Measurements from ENCODE around the gene TTC32. TPM values are rescaled to one million over a fixed set of nuclear protein-coding genes. Genes with fewer than 3 reads are reported as not detected.

The TTC32 gene
- total RNA-seq, 1 donor from 2014 or later = 27.9 TPM

GRCh38 chr2:19944205-19944845 is 42.5 kb upstream of the TTC32 start:
- TF ChIP-seq EZH2 (IDR thresholded peaks at IDR 0.05) (no peak), EZH2phosphoT487 (IDR thresholded peaks at IDR 0.05) (no peak), CTCF (IDR thresholded peaks at IDR 0.05) (no peak)
- H3K27ac ChIP-seq = no peak overlapping the region
- H3K9ac ChIP-seq = no peak overlapping the region
- no peak for DNase-seq (ENCODE audit: low spot score)
- no peaks in the 10 kb centered on the region for H3K9me3 ChIP-seq (ENCODE audit: low read depth)
- H3K4me1 Mint-ChIP-seq = peaks cover 18% of the 10 kb centered on the region
- no peak overlapping the region for H3K4me2 ChIP-seq
- peaks cover 3% of the 10 kb centered on the region for H4K20me1 ChIP-seq (ENCODE audit: low read depth)
- H3K79me2 ChIP-seq (ENCODE audit: low read depth) = no peaks in the 10 kb centered on the region
- no peak overlapping the region for H3K4me3 Mint-ChIP-seq
- H2AFZ ChIP-seq (replicated peaks) = no peak overlapping the region
- H3K36me3 Mint-ChIP-seq = peaks cover 6% of the 10 kb centered on the region
- H3K4me3 ChIP-seq = no peak overlapping the region
- H3K9me3 Mint-ChIP-seq = no peaks in the 10 kb centered on the region
- peaks cover 2% of the 10 kb centered on the region for H3K27me3 Mint-ChIP-seq (ENCODE audit: insufficient read depth, low read depth)
- H3K36me3 ChIP-seq = no peaks in the 10 kb centered on the region
- H3K4me1 ChIP-seq = no peaks in the 10 kb centered on the region
- no peak overlapping the region for H3K27ac Mint-ChIP-seq
- no peaks in the 10 kb centered on the region for H3K27me3 ChIP-seq
- peaks cover 20% of the 10 kb centered on the region for H3F3A ChIP-seq (ENCODE audit: low read depth)

GRCh38 chr2:19943189-19943588 is 41.4 kb upstream of the TTC32 start:
- peaks cover 18% of the 10 kb centered on the region for H3K4me1 Mint-ChIP-seq

GRCh38 chr2:19942199-19942598 is 40.4 kb upstream of the TTC32 start:
- H3K4me1 ChIP-seq = no peaks in the 10 kb centered on the region
- H3K4me3 ChIP-seq = no peak overlapping the region
- peaks cover 7% of the 10 kb centered on the region for H3K36me3 Mint-ChIP-seq
- H3F3A ChIP-seq (ENCODE audit: low read depth) = peaks cover 20% of the 10 kb centered on the region
- no peaks in the 10 kb centered on the region for H3K36me3 ChIP-seq
- no peak for TF ChIP-seq CTCF (IDR thresholded peaks at IDR 0.05)
- no peak for TF ChIP-seq EZH2 (IDR thresholded peaks at IDR 0.05)
- no peak for TF ChIP-seq EZH2phosphoT487 (IDR thresholded peaks at IDR 0.05)
- no peak overlapping the region for H3K27ac Mint-ChIP-seq
- H3K4me1 Mint-ChIP-seq = peaks cover 18% of the 10 kb centered on the region
- H3K4me3 Mint-ChIP-seq = no peak overlapping the region
- no peak overlapping the region for H3K4me2 ChIP-seq
- peaks cover 3% of the 10 kb centered on the region for H4K20me1 ChIP-seq (ENCODE audit: low read depth)
- H3K9me3 Mint-ChIP-seq = no peaks in the 10 kb centered on the region
- H3K27ac ChIP-seq = no peak overlapping the region
- no peak overlapping the region for H2AFZ ChIP-seq (replicated peaks)
- no peak overlapping the region for H3K9ac ChIP-seq
- no peak for DNase-seq (ENCODE audit: low spot score)
- no peaks in the 10 kb centered on the region for H3K9me3 ChIP-seq (ENCODE audit: low read depth)
- no peaks in the 10 kb centered on the region for H3K27me3 ChIP-seq
- peaks cover 2% of the 10 kb centered on the region for H3K27me3 Mint-ChIP-seq (ENCODE audit: insufficient read depth, low read depth)
- H3K79me2 ChIP-seq (ENCODE audit: low read depth) = no peaks in the 10 kb centered on the region

More at GRCh38 chr2:19943189-19943588, 41.4 kb upstream of the TTC32 start:
- Histone ChIP-seq H3F3A (ENCODE audit: low read depth) (peaks cover 20% of the 10 kb centered on the region), H4K20me1 (ENCODE audit: low read depth) (peaks cover 3% of the 10 kb centered on the region), H3K27me3 (no peaks in the 10 kb centered on the region), H3K9ac (no peak overlapping the region), H3K4me3 (no peak overlapping the region), H3K27ac (no peak overlapping the region), H3K4me1 (no peaks in the 10 kb centered on the region), H2AFZ (replicated peaks) (no peak overlapping the region), H3K4me2 (no peak overlapping the region), H3K79me2 (ENCODE audit: low read depth) (no peaks in the 10 kb centered on the region), H3K9me3 (ENCODE audit: low read depth) (no peaks in the 10 kb centered on the region), H3K36me3 (no peaks in the 10 kb centered on the region)
- Mint-ChIP-seq H3K36me3 (peaks cover 6% of the 10 kb centered on the region), H3K9me3 (no peaks in the 10 kb centered on the region), H3K27me3 (ENCODE audit: insufficient read depth, low read depth) (peaks cover 2% of the 10 kb centered on the region), H3K4me3 (no peak overlapping the region), H3K27ac (no peak overlapping the region)
- DNase-seq (ENCODE audit: low spot score) = no peak
- TF ChIP-seq EZH2 (IDR thresholded peaks at IDR 0.05) (no peak), EZH2phosphoT487 (IDR thresholded peaks at IDR 0.05) (no peak), CTCF (IDR thresholded peaks at IDR 0.05) (no peak)
